Gastrocnemius medialis (tissue), 4 donors: ENCODE measurements around the gene ZNF561. TPM values are rescaled to one million over a fixed set of nuclear protein-coding genes. Genes with fewer than 3 reads are reported as not detected.
"Not testable (repeated sequence)": the region's sequence is repeated elsewhere in the genome, so short reads cannot be mapped to it uniquely, and the experiment has no call there.

Source experiments
- ATAC-seq, 2 donors: fragments of 150-250 bp; one replicate each; pipeline ENCODE4 v1.9.1; 2016
- DNase-seq, 2 donors: peaks; one replicate each; pipeline ENCODE4 v3.0.0-alpha.2; 2019
- H3K27ac ChIP-seq, 4 donors: fragments of 200-600 bp; sonication (generic); 1 replicate in 1 of 4; 2 replicates in 3 of 4; pipeline ENCODE4 v1.5.1; 2016 to 2018; ENCODE audit warnings: mild to moderate bottlenecking in 2 of 4, moderate library complexity in 1 of 4
- H3K27me3 ChIP-seq, 3 donors: fragments of 200-600 bp; sonication (generic) in 2 of 3; 1 replicate in 1 of 3; 2 replicates in 2 of 3; pipeline versions ENCODE4 v1.5.1 to v1.6.0; 2016 to 2019; ENCODE audit warnings: mild to moderate bottlenecking in 1 of 3, moderate library complexity in 1 of 3
- H3K36me3 ChIP-seq, 2 donors: fragments of 200-600 bp; sonication (generic) in 1 of 2; one replicate each; pipeline ENCODE4 v1.5.1; 2017 to 2018
- H3K4me1 ChIP-seq, 2 donors: fragments of 200-600 bp; sonication (generic) in 1 of 2; one replicate each; pipeline ENCODE4 v1.5.1; 2016 to 2017; ENCODE audit warnings: mild to moderate bottlenecking in 2 of 2
- H3K4me3 ChIP-seq, 4 donors: fragments of 200-600 bp; sonication (generic) in 3 of 4; 1 replicate in 1 of 4; 2 replicates in 3 of 4; pipeline ENCODE4 v1.5.1; 2016 to 2019; ENCODE audit warnings: mild to moderate bottlenecking in 2 of 4
- H3K9me3 ChIP-seq, 3 donors: fragments of 200-600 bp; sonication (generic) in 2 of 3; 1 replicate in 1 of 3; 2 replicates in 2 of 3; pipeline ENCODE4 v1.5.1; 2016 to 2019
- CTCF ChIP-seq, 5 experiments: fragments of 450-650 bp in 3 of 5; fragments of 200-600 bp in 2 of 5; sonication (generic) in 2 of 5; IDR thresholded peaks in 4 of 5; conservative IDR thresholded peaks in 1 of 5; 1 replicate in 4 of 5; 2 replicates in 1 of 5; pipeline ENCODE4 v1.5.1; 2016 to 2019; ENCODE audit warnings: antibody characterized with exemption in 5 of 5, mild to moderate bottlenecking in 3 of 5, moderate library complexity in 3 of 5
- POLR2A ChIP-seq, 2 donors: fragments of 450-650 bp; IDR thresholded peaks; one replicate each; pipeline ENCODE4 v1.6.1; 2017; ENCODE audit warnings: antibody characterized with exemption in 2 of 2, mild to moderate bottlenecking in 2 of 2, moderate library complexity in 2 of 2
- in situ Hi-C, 4 donors: fragments of 200-750 bp; cut with MboI; loops; one replicate each; pipeline versions ENCODE4 v1.15.0 to v1.8.0; 2017; ENCODE audit warnings: low sequenced_read_pairs in 4 of 4
- intact Hi-C: fragments of 100-400 bp; cut with DNase I; formaldehyde crosslinking; loops from one replicate; pipeline ENCODE4 v1.15.1; 2023; ENCODE audit warnings: low total_unique reads
- total RNA-seq, 4 donors: library from RNA; depleted of rRNA; stranded (reverse); fragments of >200 nt; gene quantifications; one replicate each; pipeline versions ENCODE4 v1.1.0 to v1.2.3, GENCODE V29; 2016

The ZNF561 gene
- total RNA-seq, 4 donors from 2014 or later, result 8.7 to 17.5 (median 14.4) TPM

GRCh38 chr19:9586764-9587163 is 34.3 kb downstream of the ZNF561 start:
- H3K4me1 ChIP-seq, result peaks cover 8 to 10% of the 10 kb centered on the region in 2 donors
- in situ Hi-C loops, result loop anchor here in 1 of 4 donors (10.0 kb wide), 1 partner anchor 452 kb away; no protein-coding TSS in a partner anchor
- H3K36me3 ChIP-seq, result no peaks in the 10 kb centered on the region
- no peak overlapping the region for H3K4me3 ChIP-seq
- TF ChIP-seq CTCF (IDR thresholded peaks at IDR 0.05 in 4 of 5, conservative IDR thresholded peaks at IDR 0.05 in 1 of 5), result peak in 1 of 5 experiments; percentile 6
- TF ChIP-seq POLR2A (IDR thresholded peaks at IDR 0.05), result no peak
- ATAC-seq (no peak), DNase-seq (peak in 1 of 2 donors; percentile 14)
- intact Hi-C loops, result loop anchor here (10.0 kb wide), 1 partner anchor 152 kb away; the partner anchor contains the start of gene ZNF266
- H3K27me3 ChIP-seq, result peaks cover 0 to 11% (median 3%) of the 10 kb centered on the region in 3 donors
- no peaks in the 10 kb centered on the region for H3K9me3 ChIP-seq
- H3K27ac ChIP-seq, result no peak overlapping the region

- TF ChIP-seq CTCF (IDR thresholded peaks at IDR 0.05 in 4 of 5, conservative IDR thresholded peaks at IDR 0.05 in 1 of 5) (no peak), POLR2A (IDR thresholded peaks at IDR 0.05) (peak; percentile 41 to 49)
- Histone ChIP-seq H3K4me3 (peak within 1 kb of the TSS; percentile 67 to 93 (median 82)), H3K36me3 (peaks cover 0 to 10% of the 10 kb centered on the region in 2 donors), H3K4me1 (peaks cover 8 to 10% of the 10 kb centered on the region in 2 donors), H3K27me3 (peaks cover 0 to 11% (median 0%) of the 10 kb centered on the region in 3 donors), H3K9me3 (peaks cover 0 to 1% (median 0%) of the 10 kb centered on the region in 3 donors), H3K27ac (peak within 1 kb of the TSS; percentile 82 to 93 (median 90))
- intact Hi-C loops, result loop anchor here (1.0 to 10.0 kb wide), 6 partner anchors 37 to 208 kb away; partner anchors contain the start of genes ZNF266, ZNF426, ZNF561 and ZNF562
- ATAC-seq, result peak; percentile 95 to 98
- in situ Hi-C loops, result loop anchor here in 1 of 4 donors (10.0 kb wide), 1 partner anchor 449 kb away; no protein-coding TSS in a partner anchor
- DNase-seq, result peak; percentile 59 to 63
Observed at GRCh38 chr19:9584073-9584833, 36.8 kb downstream of the ZNF561 start, which contains the start of gene ZNF121. Gene ZNF121 (minus strand): TSS chr19:9584504. CDS start chr19:9568097, 16,407 bp downstream.

GRCh38 chr19:9582081-9582725 is 38.8 kb downstream of the ZNF561 start:
- not testable (repeated sequence) for ATAC-seq, H3K4me3 ChIP-seq, H3K27ac ChIP-seq, DNase-seq, H3K9me3 ChIP-seq
- Histone ChIP-seq H3K36me3 (peaks cover 0 to 17% of the 10 kb centered on the region in 2 donors), H3K27me3 (peaks cover 0 to 11% (median 0%) of the 10 kb centered on the region in 3 donors), H3K4me1 (peaks cover 8 to 10% of the 10 kb centered on the region in 2 donors)
- intact Hi-C loops (loop anchor here (5.0 to 10.0 kb wide), 3 partner anchors 45 to 210 kb away; partner anchors contain the start of genes ZNF266 and ZNF426), in situ Hi-C loops (loop anchor here in 1 of 4 donors (10.0 kb wide), 1 partner anchor 447 kb away; no protein-coding TSS in a partner anchor)

GRCh38 chr19:9580728-9581127 is 40.3 kb downstream of the ZNF561 start:
- H3K27me3 ChIP-seq, result peaks cover 0 to 3% (median 0%) of the 10 kb centered on the region in 3 donors
- H3K4me1 ChIP-seq, result peaks cover 8 to 10% of the 10 kb centered on the region in 2 donors
- H3K9me3 ChIP-seq, result peaks cover 0 to 16% (median 0%) of the 10 kb centered on the region in 3 donors
- no peak overlapping the region for H3K27ac ChIP-seq
- H3K36me3 ChIP-seq, result peaks cover 0 to 25% of the 10 kb centered on the region in 2 donors
- intact Hi-C loops (loop anchor here (5.0 to 10.0 kb wide), 3 partner anchors 43 to 212 kb away; partner anchors contain the start of genes ZNF266 and ZNF426), in situ Hi-C loops (loop anchor here in 1 of 4 donors (10.0 kb wide), 1 partner anchor 446 kb away; no protein-coding TSS in a partner anchor)
- DNase-seq, result no peak
- no peak overlapping the region for H3K4me3 ChIP-seq
- ATAC-seq, result no peak
- TF ChIP-seq CTCF (IDR thresholded peaks at IDR 0.05 in 4 of 5, conservative IDR thresholded peaks at IDR 0.05 in 1 of 5) (no peak), POLR2A (IDR thresholded peaks at IDR 0.05) (no peak)
